A549 (cell line): Measurements from ENCODE around the gene GLIS1. TPM values are rescaled to one million over a fixed set of nuclear protein-coding genes. Genes with fewer than 3 reads are reported as not detected.

Experiments used
- ATAC-seq, 2 experiments: fragments of 200-7000 bp in 1 of 2; fragments of >200 bp in 1 of 2; cut with Nextera tagmentation in 1 of 2; cut with Tn5 transposase in 1 of 2; 3 replicates each; pipeline versions ENCODE4 v1.8.0 to v1.9.1; 2018 to 2020; ENCODE audit warnings: mild to moderate bottlenecking in 1 of 2, moderate library complexity in 1 of 2
- CTCF ChIA-PET: fragments of 300-600 bp; sonication (Branson Sonifier 250); formaldehyde crosslinking; extraction: SDS; loops from one replicate; lab custom pipeline; 2021; ENCODE audit warnings: antibody characterized with exemption, inconsistent platforms; lab: Yijun Ruan, JAX
- POLR2A ChIA-PET: fragments of 350-600 bp; formaldehyde crosslinking; extraction: SDS; loops from one replicate; lab custom pipeline; 2021; ENCODE audit warnings: antibody characterized with exemption, inconsistent platforms; lab: Yijun Ruan, JAX
- DNase-seq, 2 experiments: peaks; one replicate each; pipeline versions ENCODE4 v3.0.0 to v3.0.0-alpha.2; 2011 to 2016; ENCODE audit warnings: low read depth in 1 of 2, low spot score in 1 of 2
- FAIRE-seq: peaks from 2 replicates; lab custom pipeline; 2011; peaks lifted over from hg19 to GRCh38; lab: Jason Lieb, UNC
- H3K27ac ChIP-seq, 2 experiments: fragments of >200 bp; sonication (Bioruptor Twin); formaldehyde crosslinking; 3 replicates each; pipeline ENCODE4 v1.5.1; 2016 to 2017
- H3K4me1 ChIP-seq: fragments of >200 bp; sonication (Bioruptor Twin); formaldehyde crosslinking; 3 replicates; pipeline ENCODE4 v1.6.1; 2016
- H3K4me2 ChIP-seq: fragments of >200 bp; sonication (Bioruptor Twin); formaldehyde crosslinking; 3 replicates; pipeline ENCODE4 v1.6.1; 2016
- H3K4me3 ChIP-seq: fragments of >200 bp; sonication (Bioruptor Twin); formaldehyde crosslinking; 3 replicates; pipeline ENCODE4 v1.5.1; 2016
- H3K9me3 ChIP-seq: fragments of >200 bp; sonication (Bioruptor Twin); formaldehyde crosslinking; 3 replicates; pipeline ENCODE4 v1.6.1; 2016
- BHLHE40 ChIP-seq: IDR thresholded peaks from 2 replicates; pipeline ENCODE4 v1.6.1; 2012; ENCODE audit warnings: low read depth, low read length, inconsistent platforms
- CBX2 ChIP-seq: fragments of 200-600 bp; sonication (generic); IDR thresholded peaks from 2 replicates; pipeline ENCODE4 v1.6.1; 2016; ENCODE audit warnings: low read depth, mild to moderate bottlenecking, borderline replicate concordance
- CBX8 ChIP-seq: fragments of 200-600 bp; sonication (generic); IDR thresholded peaks from 2 replicates; pipeline ENCODE4 v1.6.1; 2016
- CEBPB ChIP-seq, 2 experiments: fragments of >200 bp in 1 of 2; sonication (Bioruptor Twin) in 1 of 2; formaldehyde crosslinking in 1 of 2; IDR thresholded peaks; 2 replicates each; pipeline ENCODE4 v1.6.1; 2012 to 2016
- EHF ChIP-seq: fragments of 250-450 bp; sonication (Bioruptor Pico); IDR thresholded peaks from 2 replicates; pipeline ENCODE4 v1.5.0; 2020; ENCODE audit warnings: mild to moderate bottlenecking
- EHMT2 ChIP-seq: fragments of 200-600 bp; sonication (generic); IDR thresholded peaks from 2 replicates; pipeline ENCODE4 v1.6.1; 2016; ENCODE audit warnings: antibody characterized with exemption, low read depth, mild to moderate bottlenecking, moderate library complexity
- EP300 ChIP-seq, 2 experiments: fragments of >200 bp; sonication (Bioruptor Twin); formaldehyde crosslinking; IDR thresholded peaks; 2 replicates in 1 of 2; 3 replicates in 1 of 2; pipeline ENCODE4 v1.6.1; 2016 to 2017
- FOSB ChIP-seq: fragments of 250-450 bp; sonication (Bioruptor Pico); IDR thresholded peaks from 2 replicates; pipeline ENCODE4 v1.5.0; 2020; ENCODE audit warnings: mild to moderate bottlenecking, moderate library complexity
- FOSL2 ChIP-seq, 2 experiments: fragments of 450-650 bp in 1 of 2; fragments of >200 bp in 1 of 2; sonication (Bioruptor Twin) in 1 of 2; formaldehyde crosslinking; IDR thresholded peaks; 2 replicates each; pipeline versions ENCODE4 v1.5.0 to v1.6.1; 2016 to 2020; ENCODE audit warnings: mild to moderate bottlenecking in 1 of 2, moderate library complexity in 1 of 2
- FOXS1 ChIP-seq: fragments of 250-450 bp; sonication (Bioruptor Pico); IDR thresholded peaks from 2 replicates; pipeline ENCODE4 v1.5.0; 2020; ENCODE audit warnings: mild to moderate bottlenecking, moderate library complexity
- GATA3 ChIP-seq: IDR thresholded peaks from 2 replicates; pipeline ENCODE4 v1.6.1; 2012; ENCODE audit warnings: borderline replicate concordance
- HEYL ChIP-seq: fragments of 250-450 bp; sonication (Bioruptor Pico); IDR thresholded peaks from 2 replicates; pipeline ENCODE4 v1.8.0; 2021; ENCODE audit warnings: mild to moderate bottlenecking, moderate library complexity
- HOXB13 ChIP-seq: fragments of 250-450 bp; sonication (Bioruptor Pico); IDR thresholded peaks from 2 replicates; pipeline ENCODE4 v1.5.0; 2020; ENCODE audit warnings: low read depth, mild to moderate bottlenecking, moderate library complexity
- JUN ChIP-seq, 2 experiments: fragments of >200 bp; sonication (Bioruptor Twin); formaldehyde crosslinking; IDR thresholded peaks; 2 replicates in 1 of 2; 3 replicates in 1 of 2; pipeline ENCODE4 v1.6.1; 2016 to 2017
- KDM1A ChIP-seq: fragments of 200-600 bp; sonication (generic); IDR thresholded peaks from 2 replicates; pipeline ENCODE4 v1.6.1; 2016; ENCODE audit warnings: low read depth, mild to moderate bottlenecking
- KDM5A ChIP-seq: fragments of 200-600 bp; sonication (generic); IDR thresholded peaks from 2 replicates; pipeline ENCODE4 v1.6.1; 2016; ENCODE audit warnings: antibody characterized with exemption, mild to moderate bottlenecking
- MAZ ChIP-seq: fragments of 150-350 bp; IDR thresholded peaks from 2 replicates; pipeline ENCODE4 v1.6.1; 2014; ENCODE audit warnings: antibody characterized with exemption, low read depth, low read length, borderline replicate concordance
- PHF8 ChIP-seq: fragments of 200-600 bp; sonication (generic); IDR thresholded peaks from 2 replicates; pipeline ENCODE4 v1.6.1; 2016; ENCODE audit warnings: low read depth, mild to moderate bottlenecking, antibody characterized with exemption, moderate library complexity, borderline replicate concordance
- POLR2AphosphoS2 ChIP-seq: conservative IDR thresholded peaks from 2 replicates; pipeline ENCODE4 v1.6.1; 2012; ENCODE audit warnings: low read length, improper control_type of control experiment, inconsistent platforms
- RAD21 ChIP-seq, 2 experiments: fragments of >200 bp in 1 of 2; sonication (Bioruptor Twin) in 1 of 2; formaldehyde crosslinking in 1 of 2; IDR thresholded peaks in 1 of 2; conservative IDR thresholded peaks in 1 of 2; 2 replicates in 1 of 2; 3 replicates in 1 of 2; pipeline ENCODE4 v1.6.1; 2012 to 2018; ENCODE audit warnings: inconsistent platforms in 1 of 2
- RNF2 ChIP-seq: fragments of 200-600 bp; sonication (generic); IDR thresholded peaks from 2 replicates; pipeline ENCODE4 v1.6.1; 2016; ENCODE audit warnings: low read depth, mild to moderate bottlenecking, antibody characterized with exemption, moderate library complexity, borderline replicate concordance
- SREBF2 ChIP-seq: fragments of 450-650 bp; IDR thresholded peaks from 2 replicates; pipeline ENCODE4 v1.6.1; 2014; ENCODE audit warnings: mild to moderate bottlenecking, moderate library complexity
- TP53 ChIP-seq: fragments of 250-450 bp; sonication (Bioruptor Pico); IDR thresholded peaks from 2 replicates; pipeline ENCODE4 v1.5.0; 2021; ENCODE audit warnings: mild to moderate bottlenecking, moderate library complexity
- ZC3H11A ChIP-seq: fragments of 450-650 bp; IDR thresholded peaks from 2 replicates; pipeline ENCODE4 v1.6.1; 2014; ENCODE audit warnings: antibody characterized with exemption, mild to moderate bottlenecking
- ZSCAN20 ChIP-seq: fragments of 250-450 bp; sonication (Bioruptor Pico); IDR thresholded peaks from 2 replicates; pipeline ENCODE4 v1.8.0; 2022; ENCODE audit warnings: mild to moderate bottlenecking, moderate library complexity
- WGBS: methylation state at CpG from one replicate; pipeline ENCODE4 v1.1.6; 2017; ENCODE audit errors: missing lambda C conversion rate; 5-methylcytosine and 5-hydroxymethylcytosine counted together
- polyA plus RNA-seq, 4 experiments: library from polyadenylated mRNA; depleted of rRNA in 3 of 4; stranded (reverse); fragments of >200 nt; fragmentation: RNase III in 1 of 4; extraction: RNeasy Plus Mini Kit Qiagen cat#74134 plus additional on column Dnase treatment in 1 of 4; gene quantifications; 2 replicates in 3 of 4; 3 replicates in 1 of 4; pipeline ENCODE4 v1.2.3, GENCODE V29; 2011 to 2017
- TF ChIP-seq, protein P1 (sequence below): fragments of 150-350 bp; IDR thresholded peaks from 2 replicates; pipeline ENCODE4 v1.6.1; 2014; ENCODE audit warnings: low read depth, mild to moderate bottlenecking, low read length
- TF ChIP-seq, protein P2 (sequence below): fragments of 250-450 bp; sonication (Bioruptor Pico); IDR thresholded peaks from 2 replicates; pipeline ENCODE4 v1.5.0; 2021; ENCODE audit warnings: mild to moderate bottlenecking, moderate library complexity, borderline replicate concordance
- TF ChIP-seq, protein P3 (sequence below): fragments of >200 bp; sonication (Bioruptor Twin); formaldehyde crosslinking; IDR thresholded peaks from 2 replicates; pipeline ENCODE4 v1.6.1; 2016

Gene GLIS1
- polyA plus RNA-seq, 2 of the 4 experiments (the other 2 are of a cell fraction): 0.04 TPM; not detected in 1

DNA sequence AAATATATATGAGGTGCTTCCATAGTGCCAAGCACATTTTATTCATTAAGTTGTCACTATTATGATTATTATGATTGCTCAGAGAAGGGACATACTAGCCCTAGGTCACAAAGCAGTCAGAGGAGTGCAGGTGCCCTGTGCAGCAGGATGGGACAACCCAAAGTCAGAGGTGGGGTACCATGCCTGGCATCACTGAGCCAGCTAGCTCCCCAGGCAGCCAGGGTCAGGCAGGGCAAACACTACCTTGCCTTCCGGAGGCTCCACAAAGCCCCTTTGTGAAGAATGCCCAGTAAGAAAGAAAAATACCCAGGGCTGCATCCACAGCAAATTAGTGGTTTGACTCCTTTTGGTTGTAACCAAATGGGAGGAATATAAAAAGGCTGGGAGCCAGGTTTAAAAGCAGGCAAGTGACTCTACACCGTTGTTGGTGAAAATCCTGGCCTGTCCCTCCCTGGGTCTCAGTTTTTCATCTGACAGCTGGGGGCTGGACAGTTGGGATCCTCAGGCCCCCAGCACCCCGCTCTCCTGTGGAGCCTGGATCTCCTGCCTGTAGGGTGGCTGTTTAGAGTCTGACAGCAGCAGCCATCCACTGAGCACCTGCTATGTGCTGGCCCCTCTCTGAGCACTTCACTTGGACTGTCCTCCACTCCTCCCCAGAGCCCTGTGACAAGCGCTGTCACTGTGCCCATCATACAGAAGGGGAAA, 98.8 kb downstream of the GLIS1 start:
- TF ChIP-seq RAD21 (conservative IDR thresholded peaks at IDR 0.05 in 1 of 2, IDR thresholded peaks at IDR 0.05 in 1 of 2): no peak
- TF ChIP-seq CBX8: no peak
- TF ChIP-seq PHF8: no peak
- no peak for TF ChIP-seq ZC3H11A
- TF ChIP-seq GATA3: no peak
- TF ChIP-seq JUN (IDR thresholded peaks at IDR 0.05): no peak
- TF ChIP-seq KDM5A: no peak
- TF ChIP-seq, protein P1, sequence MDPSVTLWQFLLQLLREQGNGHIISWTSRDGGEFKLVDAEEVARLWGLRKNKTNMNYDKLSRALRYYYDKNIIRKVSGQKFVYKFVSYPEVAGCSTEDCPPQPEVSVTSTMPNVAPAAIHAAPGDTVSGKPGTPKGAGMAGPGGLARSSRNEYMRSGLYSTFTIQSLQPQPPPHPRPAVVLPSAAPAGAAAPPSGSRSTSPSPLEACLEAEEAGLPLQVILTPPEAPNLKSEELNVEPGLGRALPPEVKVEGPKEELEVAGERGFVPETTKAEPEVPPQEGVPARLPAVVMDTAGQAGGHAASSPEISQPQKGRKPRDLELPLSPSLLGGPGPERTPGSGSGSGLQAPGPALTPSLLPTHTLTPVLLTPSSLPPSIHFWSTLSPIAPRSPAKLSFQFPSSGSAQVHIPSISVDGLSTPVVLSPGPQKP: no peak
- FAIRE-seq (no peak), ATAC-seq (no peak), DNase-seq (no peak)
- Histone ChIP-seq H3K4me1 (no peaks in the 10 kb centered on the region), H3K9me3 (no peaks in the 10 kb centered on the region), H3K4me2 (no peak overlapping the region), H3K4me3 (no peak overlapping the region), H3K27ac (no peak overlapping the region)
- WGBS: 72% methylated on average over 4 of the region's 4 CpGs
- ChIA-PET POLR2A (no interaction called here), CTCF (no interaction called here)

DNA sequence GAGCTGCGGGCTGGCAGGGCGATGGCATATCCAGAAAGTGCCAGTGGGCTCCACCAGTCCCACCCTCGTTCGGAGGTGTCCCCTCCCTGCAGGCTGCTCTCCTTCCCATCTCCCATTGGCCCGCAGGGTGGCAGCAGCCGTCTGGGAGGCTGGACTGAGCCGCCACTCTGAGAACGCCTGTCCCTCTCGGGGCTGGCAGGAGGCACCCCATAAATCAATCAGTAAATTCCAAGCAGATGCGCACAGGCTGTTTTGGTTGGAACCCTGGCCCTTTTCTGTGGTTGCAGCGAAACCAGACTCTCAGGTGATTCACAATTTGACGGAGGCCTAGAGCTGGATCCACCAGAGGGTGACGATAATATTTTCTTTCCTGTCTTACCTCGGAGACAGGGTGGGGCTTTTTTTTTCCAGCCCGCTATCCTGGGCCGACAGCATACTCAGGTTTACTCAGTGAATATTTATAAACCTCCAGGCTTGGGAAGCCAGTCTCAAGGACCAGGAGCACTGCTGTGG, 99.7 kb downstream of the GLIS1 start:
- DNase-seq (no peak), ATAC-seq (no peak), FAIRE-seq (no peak)
- Histone ChIP-seq H3K27ac (no peak overlapping the region), H3K4me1 (no peaks in the 10 kb centered on the region), H3K9me3 (no peaks in the 10 kb centered on the region), H3K4me3 (no peak overlapping the region), H3K4me2 (no peak overlapping the region)
- 56% methylated on average over 9 of the region's 16 CpGs for WGBS
- ChIA-PET CTCF (no interaction called here), POLR2A (no interaction called here)
- TF ChIP-seq, protein P2, sequence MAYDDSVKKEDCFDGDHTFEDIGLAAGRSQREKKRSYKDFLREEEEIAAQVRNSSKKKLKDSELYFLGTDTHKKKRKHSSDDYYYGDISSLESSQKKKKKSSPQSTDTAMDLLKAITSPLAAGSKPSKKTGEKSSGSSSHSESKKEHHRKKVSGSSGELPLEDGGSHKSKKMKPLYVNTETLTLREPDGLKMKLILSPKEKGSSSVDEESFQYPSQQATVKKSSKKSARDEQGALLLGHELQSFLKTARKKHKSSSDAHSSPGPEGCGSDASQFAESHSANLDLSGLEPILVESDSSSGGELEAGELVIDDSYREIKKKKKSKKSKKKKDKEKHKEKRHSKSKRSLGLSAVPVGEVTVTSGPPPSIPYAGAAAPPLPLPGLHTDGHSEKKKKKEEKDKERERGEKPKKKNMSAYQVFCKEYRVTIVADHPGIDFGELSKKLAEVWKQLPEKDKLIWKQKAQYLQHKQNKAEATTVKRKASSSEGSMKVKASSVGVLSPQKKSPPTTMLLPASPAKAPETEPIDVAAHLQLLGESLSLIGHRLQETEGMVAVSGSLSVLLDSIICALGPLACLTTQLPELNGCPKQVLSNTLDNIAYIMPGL (CRISPR knock-in tag): no peak
- no peak for TF ChIP-seq ZSCAN20 (CRISPR knock-in tag)
- TF ChIP-seq SREBF2: no peak
- no peak for TF ChIP-seq RNF2
- TF ChIP-seq HOXB13 (CRISPR knock-in tag): no peak
- TF ChIP-seq KDM5A: no peak
- no peak for TF ChIP-seq FOSL2 (IDR thresholded peaks at IDR 0.05)
- TF ChIP-seq FOSL2 (CRISPR knock-in tag; IDR thresholded peaks at IDR 0.05): no peak
- TF ChIP-seq JUN (IDR thresholded peaks at IDR 0.05): no peak
- TF ChIP-seq TP53 (CRISPR knock-in tag): no peak
- no peak for TF ChIP-seq BHLHE40
- no peak for TF ChIP-seq EHMT2
- no peak for TF ChIP-seq CEBPB (IDR thresholded peaks at IDR 0.05)
- no peak for TF ChIP-seq HEYL

DNA sequence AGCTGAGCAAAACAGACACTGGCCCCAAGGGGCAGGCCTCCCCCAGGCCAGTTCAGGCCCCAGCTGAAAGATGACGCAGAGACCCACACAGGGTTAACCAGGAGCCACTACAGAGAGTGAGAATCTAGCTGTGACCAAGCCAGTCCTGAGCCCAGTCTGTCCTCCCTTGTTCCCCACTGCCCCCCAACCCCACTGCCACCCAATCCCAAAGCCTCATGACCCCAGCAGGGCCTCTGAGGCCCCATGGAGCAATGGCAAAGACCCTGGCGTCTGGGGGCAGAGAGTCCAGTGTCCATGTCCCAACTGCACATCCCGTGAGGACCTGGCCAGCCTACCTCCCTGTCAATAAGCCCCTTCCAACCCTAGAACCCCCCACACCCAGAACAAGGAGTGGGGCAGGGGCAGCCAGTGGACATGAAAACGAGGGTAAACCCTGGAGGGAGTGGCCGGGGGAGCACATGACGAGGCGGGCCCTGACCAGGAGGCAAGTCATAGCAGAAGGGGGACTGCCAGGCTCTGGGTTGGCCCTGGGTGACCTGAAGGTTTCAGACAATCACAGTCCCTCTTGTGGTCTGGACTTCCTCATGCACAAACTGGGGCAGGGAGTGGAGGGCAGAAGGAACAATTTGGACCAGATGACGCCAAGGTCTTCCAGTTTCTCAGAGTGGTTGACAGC, 100.5 kb downstream of the GLIS1 start:
- POLR2A ChIA-PET: no interaction called here
- H3K4me1 ChIP-seq: no peaks in the 10 kb centered on the region
- H3K4me3 ChIP-seq: no peak overlapping the region
- CTCF ChIA-PET: no interaction called here
- ATAC-seq (no peak), DNase-seq (no peak), FAIRE-seq (no peak)
- no peaks in the 10 kb centered on the region for H3K9me3 ChIP-seq
- WGBS: 67% methylated on average over 3 of the region's 8 CpGs
- no peak overlapping the region for H3K27ac ChIP-seq
- H3K4me2 ChIP-seq: no peak overlapping the region
- no peak for TF ChIP-seq CBX8
- TF ChIP-seq FOSB (CRISPR knock-in tag): no peak
- TF ChIP-seq MAZ: no peak
- TF ChIP-seq KDM1A: no peak
- TF ChIP-seq, protein P1: no peak
- TF ChIP-seq KDM5A: no peak
- no peak for TF ChIP-seq FOXS1 (CRISPR knock-in tag)
- no peak for TF ChIP-seq CBX2
- TF ChIP-seq POLR2AphosphoS2: no peak
- no peak for TF ChIP-seq EHMT2
- no peak for TF ChIP-seq EHF (CRISPR knock-in tag)
- TF ChIP-seq EP300 (IDR thresholded peaks at IDR 0.05): no peak
- TF ChIP-seq GATA3: no peak
- no peak for TF ChIP-seq RNF2
- TF ChIP-seq, protein P3, sequence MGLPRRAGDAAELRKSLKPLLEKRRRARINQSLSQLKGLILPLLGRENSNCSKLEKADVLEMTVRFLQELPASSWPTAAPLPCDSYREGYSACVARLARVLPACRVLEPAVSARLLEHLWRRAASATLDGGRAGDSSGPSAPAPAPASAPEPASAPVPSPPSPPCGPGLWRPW: no peak
